ENCODE measurements around the gene KCNIP1. TPM values are rescaled to one million over a fixed set of nuclear protein-coding genes. Genes with fewer than 3 reads are reported as not detected.

The KCNIP1 gene
- total RNA-seq, 4 donors from 2014 or later: not detected

DNA sequence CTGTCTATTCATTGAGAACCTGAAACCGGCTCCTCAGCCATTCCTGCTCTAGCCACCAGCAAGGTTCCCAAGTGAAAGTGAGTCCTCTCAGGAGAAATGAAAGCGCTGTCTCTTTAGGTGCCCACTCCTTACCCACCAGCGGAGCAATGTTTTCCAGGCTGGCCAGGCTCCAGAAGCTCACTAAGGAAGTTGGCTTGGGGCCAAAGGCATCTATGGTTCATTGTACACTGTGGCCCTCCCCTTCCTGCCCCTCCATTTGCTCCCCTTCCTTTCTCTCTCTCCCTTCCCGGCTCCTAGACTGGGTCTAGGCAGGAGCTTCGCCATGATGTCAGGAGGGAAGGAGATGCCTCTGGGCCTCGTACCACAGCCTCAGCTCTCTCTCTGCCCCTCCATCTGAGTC, 278.6 kb downstream of the KCNIP1 start:
- TF ChIP-seq, protein P1, sequence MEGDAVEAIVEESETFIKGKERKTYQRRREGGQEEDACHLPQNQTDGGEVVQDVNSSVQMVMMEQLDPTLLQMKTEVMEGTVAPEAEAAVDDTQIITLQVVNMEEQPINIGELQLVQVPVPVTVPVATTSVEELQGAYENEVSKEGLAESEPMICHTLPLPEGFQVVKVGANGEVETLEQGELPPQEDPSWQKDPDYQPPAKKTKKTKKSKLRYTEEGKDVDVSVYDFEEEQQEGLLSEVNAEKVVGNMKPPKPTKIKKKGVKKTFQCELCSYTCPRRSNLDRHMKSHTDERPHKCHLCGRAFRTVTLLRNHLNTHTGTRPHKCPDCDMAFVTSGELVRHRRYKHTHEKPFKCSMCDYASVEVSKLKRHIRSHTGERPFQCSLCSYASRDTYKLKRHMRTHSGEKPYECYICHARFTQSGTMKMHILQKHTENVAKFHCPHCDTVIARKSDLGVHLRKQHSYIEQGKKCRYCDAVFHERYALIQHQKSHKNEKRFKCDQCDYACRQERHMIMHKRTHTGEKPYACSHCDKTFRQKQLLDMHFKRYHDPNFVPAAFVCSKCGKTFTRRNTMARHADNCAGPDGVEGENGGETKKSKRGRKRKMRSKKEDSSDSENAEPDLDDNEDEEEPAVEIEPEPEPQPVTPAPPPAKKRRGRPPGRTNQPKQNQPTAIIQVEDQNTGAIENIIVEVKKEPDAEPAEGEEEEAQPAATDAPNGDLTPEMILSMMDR (IDR thresholded peaks at IDR 0.05): no peak
- no peak for TF ChIP-seq POLR2A (IDR thresholded peaks at IDR 0.05)
- no peaks in the 10 kb centered on the region for H3K27me3 ChIP-seq
- H3K4me1 ChIP-seq: no peaks in the 10 kb centered on the region
- no peak overlapping the region for H3K27ac ChIP-seq
- H3K4me3 ChIP-seq: no peak overlapping the region
- H3K9me3 ChIP-seq: no peaks in the 10 kb centered on the region
- DNase-seq: no peak
- H3K36me3 ChIP-seq: no peaks in the 10 kb centered on the region

DNA sequence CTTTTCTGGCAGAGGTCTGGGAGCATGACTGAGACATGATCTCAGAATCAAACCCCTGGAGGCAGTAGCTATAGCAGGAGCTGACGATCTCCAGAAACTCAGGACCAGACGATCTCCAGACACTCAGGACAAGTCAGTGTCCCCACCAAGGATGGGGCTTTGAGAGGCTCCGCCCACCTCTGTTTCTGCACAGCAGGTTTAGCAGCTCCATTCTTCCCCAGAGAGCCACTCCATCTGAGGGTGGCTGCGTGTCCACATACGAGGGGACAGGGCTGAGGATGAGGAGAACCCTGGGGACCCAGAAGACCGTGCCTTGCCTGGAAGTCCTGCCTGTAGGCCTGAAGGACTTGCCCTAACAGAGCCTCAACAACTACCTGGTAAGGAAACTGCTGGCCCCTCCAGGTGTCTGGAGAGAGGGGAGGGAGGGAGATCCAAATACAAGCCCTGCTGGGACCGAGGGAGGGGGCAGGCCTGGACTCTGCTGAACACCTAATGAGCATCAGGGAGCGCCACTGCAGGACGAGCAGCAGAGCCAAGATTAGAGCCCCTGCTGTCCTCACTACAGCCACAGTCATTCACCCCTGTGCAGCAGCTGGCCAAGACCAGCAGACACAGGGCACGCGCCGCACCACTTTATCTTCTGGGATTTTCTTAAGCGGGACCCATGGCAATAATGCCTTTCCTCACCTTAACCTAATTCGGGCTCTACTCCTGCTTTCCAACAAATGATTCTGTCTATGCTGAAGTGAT, 279.9 kb downstream of the KCNIP1 start, which contains the start of gene GABRP:
Gene GABRP (plus strand): TSS at position 228 of the 750 bp plus-strand sequence. CDS start 4,891 bp downstream, outside the sequence.
- H3K4me3 ChIP-seq: no peak within 1 kb of the TSS
- H3K9me3 ChIP-seq: no peaks in the 10 kb centered on the region
- TF ChIP-seq, protein P1 (IDR thresholded peaks at IDR 0.05): no peak
- no peak for TF ChIP-seq POLR2A (IDR thresholded peaks at IDR 0.05)
- no peaks in the 10 kb centered on the region for H3K4me1 ChIP-seq
- no peaks in the 10 kb centered on the region for H3K27me3 ChIP-seq
- no peak for DNase-seq
- no peaks in the 10 kb centered on the region for H3K36me3 ChIP-seq
- no peak within 1 kb of the TSS for H3K27ac ChIP-seq

DNA sequence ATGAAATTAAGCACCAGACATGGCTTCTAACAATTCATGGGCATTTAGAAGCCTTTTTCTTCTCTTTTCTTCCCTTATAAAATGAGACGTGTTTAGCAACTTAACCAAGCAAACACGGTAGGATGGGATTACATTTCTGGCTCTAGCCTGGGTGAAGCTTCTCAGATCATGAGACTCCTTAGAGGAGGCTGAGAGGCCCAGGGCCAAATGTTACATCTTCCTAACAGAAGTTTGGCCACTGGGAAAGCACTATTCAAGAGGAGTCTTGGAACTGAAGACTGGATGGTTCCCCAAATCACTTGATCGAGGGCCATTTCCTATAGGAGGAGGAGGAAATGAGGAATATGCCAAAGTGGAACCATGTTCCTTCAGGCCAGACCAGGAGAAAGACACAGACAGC, 281.6 kb downstream of the KCNIP1 start:
- Histone ChIP-seq H3K4me1 (no peaks in the 10 kb centered on the region), H3K36me3 (no peaks in the 10 kb centered on the region), H3K9me3 (no peaks in the 10 kb centered on the region), H3K27me3 (no peaks in the 10 kb centered on the region), H3K4me3 (no peak overlapping the region), H3K27ac (no peak overlapping the region)
- no peak for DNase-seq
- no peak for TF ChIP-seq POLR2A (IDR thresholded peaks at IDR 0.05)
- TF ChIP-seq, protein P1 (IDR thresholded peaks at IDR 0.05): no peak

Other genes with a start within 250 kb of the KCNIP1 start
- 100 to 1,000 TPM in 1 of 4 donors, 10 to 100 TPM in 3; 27.1 to 139 (median 33.9) TPM for gene LCP2, start 206.2 kb upstream of the KCNIP1 start, total RNA-seq
- gene KCNMB1, start 114.7 kb upstream of the KCNIP1 start, total RNA-seq: 1 to 10 TPM in 1 of 4 donors, under 1 TPM in 3; 0.18 to 1.5 (median 0.81) TPM